ENCODE results near the gene FGF6.

Gene FGF6

DNA sequence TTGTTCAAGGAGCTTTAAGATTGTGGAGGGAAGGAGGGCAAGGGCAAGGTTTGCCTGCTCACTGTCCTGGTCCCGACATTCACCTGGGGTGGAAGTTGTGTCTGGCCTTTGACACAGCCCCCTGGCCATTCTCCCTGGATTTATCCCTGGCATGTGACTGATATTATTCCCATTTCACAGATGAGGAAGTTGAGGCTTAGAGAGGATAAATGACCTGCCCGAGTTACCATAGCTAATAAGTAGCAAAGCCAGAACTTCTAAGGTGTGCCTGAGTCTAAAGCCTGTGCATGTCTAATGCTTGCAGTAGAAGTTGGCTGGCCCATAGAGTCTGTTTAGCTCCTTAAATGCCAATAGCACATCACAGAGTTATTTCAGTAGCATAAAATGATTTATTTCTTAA, 720 bp upstream of the FGF6 start:
- peaks cover 14% of the 10 kb centered on the region for H3K4me1 ChIP-seq (ENCODE audit: control insufficient read depth, insufficient read depth, low read length, poor library complexity, severe bottlenecking)
- 86% methylated on average over 1 of the region's 2 CpGs; no CpG with 5 or more reads in 1 of the 2 experiments for WGBS, 2 experiments (ENCODE audit: insufficient coverage in 2 of 2)

GRCh38 chr12:4444031-4444430, 1.6 kb downstream of the FGF6 start:
- 92 to 95% methylated on average over 7 to 8 of the region's 8 CpGs for WGBS, 2 experiments (ENCODE audit: insufficient coverage in 2 of 2)
- no peak overlapping the region for H3K27ac ChIP-seq (ENCODE audit: low read depth, low read length, severe bottlenecking)
- H3K4me1 ChIP-seq (ENCODE audit: control insufficient read depth, insufficient read depth, low read length, poor library complexity, severe bottlenecking): peaks cover 17% of the 10 kb centered on the region
- no peaks in the 10 kb centered on the region for H3K9me3 ChIP-seq (ENCODE audit: control insufficient read depth, low read length)
- H3K36me3 ChIP-seq (ENCODE audit: control insufficient read depth, insufficient read depth, low read length): no peaks in the 10 kb centered on the region
- no peak overlapping the region for H3K4me3 ChIP-seq (ENCODE audit: extremely low read depth, insufficient read depth, low read length, poor library complexity, severe bottlenecking)

More for the DNA sequence above, 720 bp upstream of the FGF6 start:
- no peaks in the 10 kb centered on the region for H3K36me3 ChIP-seq (ENCODE audit: control insufficient read depth, insufficient read depth, low read length)
- no peak overlapping the region for H3K4me3 ChIP-seq (ENCODE audit: extremely low read depth, insufficient read depth, low read length, poor library complexity, severe bottlenecking)
- no peak overlapping the region for H3K27ac ChIP-seq (ENCODE audit: low read depth, low read length, severe bottlenecking)
- no peaks in the 10 kb centered on the region for H3K9me3 ChIP-seq (ENCODE audit: control insufficient read depth, low read length)

DNA sequence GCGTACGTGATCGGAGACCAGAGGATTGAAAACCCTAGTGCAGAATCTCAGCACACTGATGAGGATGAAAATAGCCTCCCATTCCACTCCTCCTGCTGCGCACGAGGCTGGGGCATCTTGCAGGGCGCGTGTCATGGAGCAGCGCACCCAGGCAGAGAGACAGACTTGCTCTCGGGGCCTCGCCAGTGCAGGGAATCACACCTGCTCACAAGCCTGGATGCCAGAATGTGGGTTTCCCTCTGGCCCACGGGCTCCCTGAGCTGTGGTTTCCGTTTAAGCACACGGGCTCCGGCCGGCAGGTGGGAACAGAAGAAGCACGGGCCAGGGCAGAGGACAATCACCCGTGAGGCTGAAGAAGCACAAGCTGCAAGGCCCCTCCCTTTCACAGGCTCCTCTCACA, 2.0 kb downstream of the FGF6 start:
- no peaks in the 10 kb centered on the region for H3K9me3 ChIP-seq (ENCODE audit: control insufficient read depth, low read length)
- no peak overlapping the region for H3K27ac ChIP-seq (ENCODE audit: low read depth, low read length, severe bottlenecking)
- no peaks in the 10 kb centered on the region for H3K36me3 ChIP-seq (ENCODE audit: control insufficient read depth, insufficient read depth, low read length)
- H3K4me1 ChIP-seq (ENCODE audit: control insufficient read depth, insufficient read depth, low read length, poor library complexity, severe bottlenecking): peaks cover 17% of the 10 kb centered on the region
- no peak overlapping the region for H3K4me3 ChIP-seq (ENCODE audit: extremely low read depth, insufficient read depth, low read length, poor library complexity, severe bottlenecking)
- 95 to 96% methylated on average over 8 to 17 of the region's 17 CpGs for WGBS, 2 experiments (ENCODE audit: insufficient coverage in 2 of 2)

GRCh38 chr12:4441355-4442335, 4.0 kb downstream of the FGF6 start:
- H3K36me3 ChIP-seq (ENCODE audit: control insufficient read depth, insufficient read depth, low read length): no peaks in the 10 kb centered on the region
- H3K4me3 ChIP-seq (ENCODE audit: extremely low read depth, insufficient read depth, low read length, poor library complexity, severe bottlenecking): no peak overlapping the region
- H3K27ac ChIP-seq (ENCODE audit: low read depth, low read length, severe bottlenecking): peak overlapping the region; percentile 50
- peaks cover 17% of the 10 kb centered on the region for H3K4me1 ChIP-seq (ENCODE audit: control insufficient read depth, insufficient read depth, low read length, poor library complexity, severe bottlenecking)
- WGBS, 2 experiments (ENCODE audit: insufficient coverage in 2 of 2): 21 to 22% methylated on average over 10 to 11 of the region's 19 CpGs
- H3K9me3 ChIP-seq (ENCODE audit: control insufficient read depth, low read length): no peaks in the 10 kb centered on the region

- no peaks in the 10 kb centered on the region for H3K36me3 ChIP-seq (ENCODE audit: control insufficient read depth, insufficient read depth, low read length)
- H3K4me3 ChIP-seq (ENCODE audit: extremely low read depth, insufficient read depth, low read length, poor library complexity, severe bottlenecking): no peak overlapping the region
- H3K9me3 ChIP-seq (ENCODE audit: control insufficient read depth, low read length): peaks cover 5% of the 10 kb centered on the region
- WGBS, 2 experiments (ENCODE audit: insufficient coverage in 2 of 2): 59 to 74% methylated on average over 3 to 4 of the region's 5 CpGs
- peaks cover 17% of the 10 kb centered on the region for H3K4me1 ChIP-seq (ENCODE audit: control insufficient read depth, insufficient read depth, low read length, poor library complexity, severe bottlenecking)
- H3K27ac ChIP-seq (ENCODE audit: low read depth, low read length, severe bottlenecking): no peak overlapping the region
Observed at GRCh38 chr12:4440187-4440941, 5.3 kb downstream of the FGF6 start.

- H3K4me3 ChIP-seq (ENCODE audit: extremely low read depth, insufficient read depth, low read length, poor library complexity, severe bottlenecking): no peak overlapping the region
- WGBS, 2 experiments (ENCODE audit: insufficient coverage in 2 of 2): no CpG with 5 or more reads among the region's 5 CpGs
- no peaks in the 10 kb centered on the region for H3K36me3 ChIP-seq (ENCODE audit: control insufficient read depth, insufficient read depth, low read length)
- H3K9me3 ChIP-seq (ENCODE audit: control insufficient read depth, low read length): peaks cover 6% of the 10 kb centered on the region
- no peak overlapping the region for H3K27ac ChIP-seq (ENCODE audit: low read depth, low read length, severe bottlenecking)
- peaks cover 17% of the 10 kb centered on the region for H3K4me1 ChIP-seq (ENCODE audit: control insufficient read depth, insufficient read depth, low read length, poor library complexity, severe bottlenecking)
Observed at GRCh38 chr12:4439736-4440135, 5.9 kb downstream of the FGF6 start.

GRCh38 chr12:4438834-4439596, 6.6 kb downstream of the FGF6 start:
- Histone ChIP-seq H3K9me3 (ENCODE audit: control insufficient read depth, low read length) (peaks cover 6% of the 10 kb centered on the region), H3K36me3 (ENCODE audit: control insufficient read depth, insufficient read depth, low read length) (no peaks in the 10 kb centered on the region), H3K27ac (ENCODE audit: low read depth, low read length, severe bottlenecking) (no peak overlapping the region), H3K4me3 (ENCODE audit: extremely low read depth, insufficient read depth, low read length, poor library complexity, severe bottlenecking) (no peak overlapping the region), H3K4me1 (ENCODE audit: control insufficient read depth, insufficient read depth, low read length, poor library complexity, severe bottlenecking) (peaks cover 17% of the 10 kb centered on the region)
- WGBS, 2 experiments (ENCODE audit: insufficient coverage in 2 of 2): 91 to 96% methylated on average over 10 to 13 of the region's 14 CpGs

DNA sequence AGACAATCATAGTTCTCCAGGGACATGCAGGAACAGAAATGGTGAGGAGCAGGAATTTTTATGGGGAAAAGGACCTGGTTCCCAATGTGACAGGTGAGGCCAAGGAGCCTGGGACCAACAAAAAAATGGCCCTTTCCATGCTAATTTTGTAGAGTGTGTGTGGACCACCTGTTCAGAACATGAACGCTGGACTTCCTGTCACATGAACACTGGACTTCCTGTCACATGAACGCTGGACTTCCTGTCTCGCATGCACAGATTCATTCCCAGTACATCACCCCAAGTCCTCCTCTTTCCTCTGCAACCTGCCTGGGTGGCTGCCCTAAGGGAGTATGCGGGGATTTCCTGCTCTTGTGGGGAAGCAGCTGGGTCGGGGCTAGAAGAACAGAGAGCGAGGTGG, 10.1 kb downstream of the FGF6 start:
- WGBS, 2 experiments (ENCODE audit: insufficient coverage in 2 of 2): 74 to 96% methylated on average over 3 to 5 of the region's 6 CpGs
- peaks cover 6% of the 10 kb centered on the region for H3K9me3 ChIP-seq (ENCODE audit: control insufficient read depth, low read length)
- peaks cover 3% of the 10 kb centered on the region for H3K4me1 ChIP-seq (ENCODE audit: control insufficient read depth, insufficient read depth, low read length, poor library complexity, severe bottlenecking)
- H3K27ac ChIP-seq (ENCODE audit: low read depth, low read length, severe bottlenecking): no peak overlapping the region
- no peak overlapping the region for H3K4me3 ChIP-seq (ENCODE audit: extremely low read depth, insufficient read depth, low read length, poor library complexity, severe bottlenecking)
- H3K36me3 ChIP-seq (ENCODE audit: control insufficient read depth, insufficient read depth, low read length): no peaks in the 10 kb centered on the region

GRCh38 chr12:4434706-4435425, 10.7 kb downstream of the FGF6 start:
- no peak overlapping the region for H3K4me3 ChIP-seq (ENCODE audit: extremely low read depth, insufficient read depth, low read length, poor library complexity, severe bottlenecking)
- H3K4me1 ChIP-seq (ENCODE audit: control insufficient read depth, insufficient read depth, low read length, poor library complexity, severe bottlenecking): no peaks in the 10 kb centered on the region
- peaks cover 6% of the 10 kb centered on the region for H3K9me3 ChIP-seq (ENCODE audit: control insufficient read depth, low read length)
- 84 to 91% methylated on average over 5 to 6 of the region's 8 CpGs for WGBS, 2 experiments (ENCODE audit: insufficient coverage in 2 of 2)
- no peaks in the 10 kb centered on the region for H3K36me3 ChIP-seq (ENCODE audit: control insufficient read depth, insufficient read depth, low read length)
- H3K27ac ChIP-seq (ENCODE audit: low read depth, low read length, severe bottlenecking): no peak overlapping the region

- Histone ChIP-seq H3K4me3 (ENCODE audit: extremely low read depth, insufficient read depth, low read length, poor library complexity, severe bottlenecking) (no peak overlapping the region), H3K27ac (ENCODE audit: low read depth, low read length, severe bottlenecking) (no peak overlapping the region), H3K4me1 (ENCODE audit: control insufficient read depth, insufficient read depth, low read length, poor library complexity, severe bottlenecking) (no peaks in the 10 kb centered on the region), H3K9me3 (ENCODE audit: control insufficient read depth, low read length) (peaks cover 6% of the 10 kb centered on the region), H3K36me3 (ENCODE audit: control insufficient read depth, insufficient read depth, low read length) (no peaks in the 10 kb centered on the region)
- 85 to 100% methylated on average over 1 to 2 of the region's 4 CpGs for WGBS, 2 experiments (ENCODE audit: insufficient coverage in 2 of 2)
Observed at GRCh38 chr12:4434301-4434700, 11.3 kb downstream of the FGF6 start.
